ENCODE measurements around the gene PDE4D.

GRCh38 chr5:59423021-59423420, 470.5 kb downstream of the PDE4D start:
- TF ChIP-seq CTCF (IDR thresholded peaks at IDR 0.05): no peak
- TF ChIP-seq ZFX (IDR thresholded peaks at IDR 0.05; ENCODE audit: borderline replicate concordance): no peak

All from 22Rv1 (cell line).